ACHN (cell line): ENCODE data around the gene DUSP12.

Experiments used
- DNase-seq: peaks from one replicate; pipeline ENCODE4 v3.0.0-alpha.2; 2015
- in situ Hi-C: cut with HindIII; loops from 2 replicates; pipeline ENCODE4 v1.10.0; 2017; ENCODE audit warnings: low sequenced_read_pairs, low pct_ligation_motif_present, low pct_unique_long_range_greater_than_20kb

DUSP12 gene

GRCh38 chr1:161791904-161792655 lies 42.5 kb downstream of the DUSP12 start:
- DNase-seq = no peak
- in situ Hi-C loops = loop anchor here (25.0 kb wide), 1 partner anchor 245 kb away; no protein-coding TSS in a partner anchor

GRCh38 chr1:161792740-161793139 lies 43.2 kb downstream of the DUSP12 start:
- in situ Hi-C loops = loop anchor here (25.0 kb wide), 1 partner anchor 245 kb away; no protein-coding TSS in a partner anchor
- peak; percentile 85 for DNase-seq

GRCh38 chr1:161799792-161800191 lies 50.2 kb downstream of the DUSP12 start:
- DNase-seq = no peak
- in situ Hi-C loops = loop anchor here (25.0 kb wide), 1 partner anchor 238 kb away; no protein-coding TSS in a partner anchor

- no peak for DNase-seq
Measured at GRCh38 chr1:161801955-161802354, 52.4 kb downstream of the DUSP12 start.

GRCh38 chr1:161803181-161803580 lies 53.6 kb downstream of the DUSP12 start:
- no peak for DNase-seq
- in situ Hi-C loops = no loop called here

More at GRCh38 chr1:161801955-161802354, 52.4 kb downstream of the DUSP12 start:
- in situ Hi-C loops = no loop called here

GRCh38 chr1:161805399-161806197 lies 56.0 kb downstream of the DUSP12 start:
- in situ Hi-C loops = no loop called here
- no peak for DNase-seq
